ENCODE measurements around the gene DNAJC1. TPM values are rescaled to one million over a fixed set of nuclear protein-coding genes. Genes with fewer than 3 reads are reported as not detected.
A peak's percentile ranks its signal among the peaks of the same experiment; 100 is the strongest.
"Not testable (repeated sequence)": the region's sequence is repeated elsewhere in the genome, so short reads cannot be mapped to it uniquely, and the experiment has no call there.

Gene DNAJC1
- 10 to 100 TPM; 26.5 to 32.5 TPM for total RNA-seq

GRCh38 chr10:22003177-22003963 lies at the start of gene DNAJC1:
Gene DNAJC1 (minus strand): TSS chr10:22003730. CDS start chr10:22003434, 296 bp downstream.
- Mint-ChIP-seq H3K27me3 (peaks cover 14% of the 10 kb centered on the region), H3K36me3 (peaks cover 2% of the 10 kb centered on the region), H3K27ac (peak within 1 kb of the TSS; percentile 98), H3K4me1 (peaks cover 29% of the 10 kb centered on the region), H3K4me3 (peak within 1 kb of the TSS; percentile 94), H3K9me3 (ENCODE audit: low read depth) (no peaks in the 10 kb centered on the region)
- DNase-seq: peak; percentile 98
- CTCF ChIA-PET: interaction anchor here (0.7 to 2.9 kb wide), 9 partner anchors 9 to 986 kb away, joined by 3 to 20 read pairs (median 5); no protein-coding TSS in a partner anchor
- ATAC-seq: peak; percentile 94

DNA sequence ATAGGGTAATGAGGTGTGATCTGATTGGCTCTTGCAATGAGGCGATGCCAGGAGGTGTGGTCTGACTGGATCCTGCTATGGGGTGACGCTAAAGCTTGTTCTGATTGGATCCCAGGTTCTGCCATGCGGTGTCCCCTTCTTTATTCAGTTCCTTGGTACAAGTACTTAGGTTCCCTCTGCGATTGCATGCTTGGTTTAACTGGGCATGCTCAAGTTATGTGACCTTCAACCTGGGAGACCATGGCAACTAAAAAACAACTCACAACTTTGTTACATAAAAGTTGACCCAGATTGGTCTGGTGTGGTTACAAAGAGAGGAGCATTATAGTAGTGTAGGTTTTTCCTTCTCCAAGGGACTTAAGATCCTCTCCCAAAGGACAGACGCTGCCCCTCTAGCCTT lies 49.5 kb upstream of the DNAJC1 start:
- H3K9me3 Mint-ChIP-seq (ENCODE audit: low read depth): no peaks in the 10 kb centered on the region
- no peak overlapping the region for H3K27ac Mint-ChIP-seq
- H3K27me3 Mint-ChIP-seq: no peaks in the 10 kb centered on the region

GRCh38 chr10:22049635-22050034 lies 46.1 kb upstream of the DNAJC1 start:
- no peak for DNase-seq
- Mint-ChIP-seq H3K27ac (no peak overlapping the region), H3K36me3 (no peaks in the 10 kb centered on the region), H3K27me3 (no peaks in the 10 kb centered on the region), H3K9me3 (ENCODE audit: low read depth) (no peaks in the 10 kb centered on the region), H3K4me3 (no peak overlapping the region), H3K4me1 (no peaks in the 10 kb centered on the region)
- no peak for ATAC-seq
- CTCF ChIA-PET: no interaction called here

More for the DNA sequence above, 49.5 kb upstream of the DNAJC1 start:
- CTCF ChIA-PET: no interaction called here
- Mint-ChIP-seq H3K4me3 (no peak overlapping the region), H3K4me1 (no peaks in the 10 kb centered on the region), H3K36me3 (no peaks in the 10 kb centered on the region)
- ATAC-seq: no peak
- DNase-seq: no peak

DNA sequence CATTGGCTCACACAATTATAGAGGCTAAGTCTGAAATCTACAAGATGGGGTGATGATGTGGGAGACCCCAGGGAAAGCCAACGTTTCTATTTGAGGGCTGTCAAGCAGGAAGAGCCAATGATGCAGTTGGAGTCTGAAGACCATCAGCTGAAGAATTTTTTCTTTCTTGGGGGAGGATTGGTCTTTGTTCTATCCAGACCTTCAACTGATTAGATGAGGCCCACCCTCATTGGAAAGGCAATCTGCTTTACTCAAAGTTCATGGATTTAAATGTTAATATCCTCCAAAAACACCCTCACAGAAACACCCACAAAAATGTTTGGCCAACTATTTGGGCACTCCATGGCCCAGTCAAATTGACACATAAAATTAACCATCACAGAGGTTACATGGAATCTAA lies 44.3 kb upstream of the DNAJC1 start:
- Mint-ChIP-seq H3K9me3 (ENCODE audit: low read depth) (no peaks in the 10 kb centered on the region), H3K27me3 (no peaks in the 10 kb centered on the region), H3K4me3 (no peak overlapping the region), H3K27ac (no peak overlapping the region), H3K36me3 (no peaks in the 10 kb centered on the region), H3K4me1 (no peaks in the 10 kb centered on the region)
- ATAC-seq: no peak
- DNase-seq: no peak
- CTCF ChIA-PET: no interaction called here

GRCh38 chr10:22043327-22043633 lies 39.8 kb upstream of the DNAJC1 start:
- H3K9me3 Mint-ChIP-seq (ENCODE audit: low read depth): no peaks in the 10 kb centered on the region
- DNase-seq: no peak
- no peak overlapping the region for H3K4me3 Mint-ChIP-seq
- no peaks in the 10 kb centered on the region for H3K4me1 Mint-ChIP-seq
- peaks cover 13% of the 10 kb centered on the region for H3K27me3 Mint-ChIP-seq
- ATAC-seq: no peak
- no peaks in the 10 kb centered on the region for H3K36me3 Mint-ChIP-seq
- H3K27ac Mint-ChIP-seq: no peak overlapping the region
- CTCF ChIA-PET: interaction anchor here (1.0 kb wide), 1 partner anchor 8 kb away, joined by 3 read pairs; no protein-coding TSS in a partner anchor

- CTCF ChIA-PET: no interaction called here
- Mint-ChIP-seq H3K27ac (no peak overlapping the region), H3K36me3 (no peaks in the 10 kb centered on the region), H3K27me3 (peaks cover 19% of the 10 kb centered on the region), H3K4me1 (no peaks in the 10 kb centered on the region), H3K9me3 (ENCODE audit: low read depth) (no peaks in the 10 kb centered on the region), H3K4me3 (no peak overlapping the region)
- ATAC-seq: no peak
- no peak for DNase-seq
Observed at GRCh38 chr10:22042557-22043326, 39.2 kb upstream of the DNAJC1 start.

DNA sequence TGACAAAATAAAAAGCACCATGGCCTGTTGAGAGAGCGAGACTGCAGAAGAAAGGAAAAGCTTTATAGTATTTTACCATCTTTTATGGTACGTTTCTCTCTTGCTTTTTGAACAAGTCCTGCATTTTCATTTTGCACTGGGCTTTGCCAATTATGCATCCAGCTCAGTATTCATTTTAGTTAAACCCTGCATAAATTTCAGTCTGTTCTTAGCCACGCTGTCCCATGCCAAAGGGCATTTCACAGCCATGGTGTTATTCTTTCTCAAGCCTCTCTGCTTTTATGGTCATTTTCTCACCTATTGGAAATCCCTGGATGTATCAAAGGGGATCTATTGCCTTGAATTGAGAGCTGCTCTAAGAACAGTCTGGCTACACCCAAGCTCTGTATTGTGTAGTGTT lies 30.8 kb upstream of the DNAJC1 start:
- H3K4me3 Mint-ChIP-seq: no peak overlapping the region
- CTCF ChIA-PET: no interaction called here
- peaks cover 6% of the 10 kb centered on the region for H3K9me3 Mint-ChIP-seq (ENCODE audit: low read depth)
- ATAC-seq (no peak), DNase-seq (no peak)
- H3K4me1 Mint-ChIP-seq: no peaks in the 10 kb centered on the region
- peaks cover 27% of the 10 kb centered on the region for H3K27me3 Mint-ChIP-seq
- no peak overlapping the region for H3K27ac Mint-ChIP-seq
- H3K36me3 Mint-ChIP-seq: no peaks in the 10 kb centered on the region

DNA sequence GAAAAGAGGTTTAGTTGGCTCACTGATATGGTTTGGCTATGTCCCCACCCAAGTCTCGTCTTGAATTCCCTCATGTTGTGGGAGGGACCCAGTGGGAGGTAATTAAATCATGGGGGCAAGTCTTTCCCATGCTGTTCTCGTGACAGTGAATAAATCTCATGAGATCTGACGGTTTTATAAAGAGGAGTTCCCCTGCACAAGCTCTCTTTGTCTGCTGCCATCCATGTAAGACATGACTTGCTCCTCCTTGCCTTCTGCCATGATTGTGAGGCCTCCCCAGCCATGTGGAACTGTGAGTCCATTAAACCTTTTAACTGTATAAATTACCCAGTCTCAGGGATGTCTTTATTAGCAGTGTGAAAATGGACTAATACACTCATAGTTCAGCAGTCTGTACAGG lies 28.7 kb upstream of the DNAJC1 start:
- H3K9me3 Mint-ChIP-seq (ENCODE audit: low read depth); DNase-seq; CTCF ChIA-PET; ATAC-seq; H3K27ac Mint-ChIP-seq; H3K4me3 Mint-ChIP-seq; H3K36me3 Mint-ChIP-seq; H3K4me1 Mint-ChIP-seq: not testable (repeated sequence)
- peaks cover 18% of the 10 kb centered on the region for H3K27me3 Mint-ChIP-seq

GRCh38 chr10:22030421-22030820 lies 26.9 kb upstream of the DNAJC1 start:
- H3K4me1 Mint-ChIP-seq: no peaks in the 10 kb centered on the region
- CTCF ChIA-PET: no interaction called here
- H3K27me3 Mint-ChIP-seq: peaks cover 14% of the 10 kb centered on the region
- H3K36me3 Mint-ChIP-seq: peaks cover 2% of the 10 kb centered on the region
- no peak overlapping the region for H3K27ac Mint-ChIP-seq
- no peak for ATAC-seq
- H3K4me3 Mint-ChIP-seq: no peak overlapping the region
- H3K9me3 Mint-ChIP-seq (ENCODE audit: low read depth): peaks cover 6% of the 10 kb centered on the region
- DNase-seq: no peak

DNA sequence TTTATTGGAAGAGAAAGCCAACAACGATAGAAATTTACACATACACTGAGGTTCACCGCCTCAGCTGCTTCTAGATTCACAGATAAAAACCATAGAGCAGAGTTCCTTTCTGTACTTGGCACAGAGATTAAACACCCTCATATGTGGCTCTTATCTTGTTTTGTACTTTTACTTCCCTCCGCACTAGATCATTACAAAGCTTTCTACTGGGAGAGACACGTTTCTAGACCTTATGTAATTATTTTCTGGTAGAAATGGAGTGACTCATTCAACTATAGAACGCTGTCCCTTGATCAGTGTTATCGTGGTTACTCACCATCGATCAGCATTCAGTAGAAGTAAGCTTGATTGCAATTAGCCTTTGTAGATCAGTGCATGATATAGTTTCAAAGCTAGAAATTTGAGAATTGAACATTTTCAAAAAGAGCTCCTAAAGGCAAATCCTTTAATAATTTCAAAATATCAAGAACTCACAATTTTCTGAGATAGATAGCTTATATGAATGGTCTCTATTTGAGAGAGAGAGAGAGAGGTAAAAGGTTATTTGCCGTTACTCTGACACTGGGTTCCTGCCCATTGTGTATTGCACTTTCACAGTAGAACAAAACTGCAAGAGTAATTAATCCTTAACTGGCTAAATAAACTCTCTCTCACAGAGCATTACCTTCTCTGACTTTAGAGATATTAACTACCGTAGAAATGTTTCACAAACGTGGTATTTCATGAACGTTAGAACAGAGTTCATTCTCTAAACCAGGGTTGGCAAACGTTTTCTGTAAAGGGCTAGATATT lies 26.1 kb upstream of the DNAJC1 start:
- DNase-seq (no peak), ATAC-seq (no peak)
- peaks cover 2% of the 10 kb centered on the region for H3K36me3 Mint-ChIP-seq
- H3K4me3 Mint-ChIP-seq: no peak overlapping the region
- peaks cover 6% of the 10 kb centered on the region for H3K9me3 Mint-ChIP-seq (ENCODE audit: low read depth)
- H3K27ac Mint-ChIP-seq: no peak overlapping the region
- H3K4me1 Mint-ChIP-seq: no peaks in the 10 kb centered on the region
- peaks cover 10% of the 10 kb centered on the region for H3K27me3 Mint-ChIP-seq
- CTCF ChIA-PET: no interaction called here

- Mint-ChIP-seq H3K9me3 (ENCODE audit: low read depth) (peaks cover 5% of the 10 kb centered on the region), H3K4me1 (peaks cover 6% of the 10 kb centered on the region), H3K27me3 (peaks cover 10% of the 10 kb centered on the region), H3K27ac (no peak overlapping the region), H3K36me3 (peaks cover 5% of the 10 kb centered on the region), H3K4me3 (no peak overlapping the region)
- DNase-seq (no peak), ATAC-seq (no peak)
- CTCF ChIA-PET: no interaction called here
Observed at GRCh38 chr10:22027364-22028238, 24.1 kb upstream of the DNAJC1 start.

DNA sequence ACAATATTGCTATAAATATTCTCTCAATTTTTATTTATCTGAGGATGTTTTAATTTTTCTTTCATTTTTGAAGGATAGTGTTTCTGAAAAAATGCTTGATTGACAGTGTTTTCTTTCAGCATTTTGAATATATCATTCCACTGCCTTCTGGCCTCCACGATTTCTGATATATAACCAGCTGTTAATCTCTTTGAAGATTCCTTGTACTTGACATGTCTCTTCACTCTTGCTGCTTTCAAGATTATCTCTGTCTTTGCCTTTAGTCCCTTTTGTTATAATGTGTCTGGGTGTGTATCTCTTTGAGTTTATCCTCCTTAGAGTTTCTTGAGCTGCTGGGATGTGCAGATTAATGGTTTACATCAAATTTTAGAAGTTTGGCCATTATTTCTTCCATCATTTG lies 22.8 kb upstream of the DNAJC1 start:
- H3K27ac Mint-ChIP-seq: no peak overlapping the region
- H3K4me1 Mint-ChIP-seq: peaks cover 13% of the 10 kb centered on the region
- no peak for ATAC-seq
- H3K36me3 Mint-ChIP-seq: peaks cover 10% of the 10 kb centered on the region
- H3K4me3 Mint-ChIP-seq: no peak overlapping the region
- H3K9me3 Mint-ChIP-seq (ENCODE audit: low read depth): peaks cover 2% of the 10 kb centered on the region
- CTCF ChIA-PET: no interaction called here
- DNase-seq: no peak
- H3K27me3 Mint-ChIP-seq: peaks cover 10% of the 10 kb centered on the region

DNA sequence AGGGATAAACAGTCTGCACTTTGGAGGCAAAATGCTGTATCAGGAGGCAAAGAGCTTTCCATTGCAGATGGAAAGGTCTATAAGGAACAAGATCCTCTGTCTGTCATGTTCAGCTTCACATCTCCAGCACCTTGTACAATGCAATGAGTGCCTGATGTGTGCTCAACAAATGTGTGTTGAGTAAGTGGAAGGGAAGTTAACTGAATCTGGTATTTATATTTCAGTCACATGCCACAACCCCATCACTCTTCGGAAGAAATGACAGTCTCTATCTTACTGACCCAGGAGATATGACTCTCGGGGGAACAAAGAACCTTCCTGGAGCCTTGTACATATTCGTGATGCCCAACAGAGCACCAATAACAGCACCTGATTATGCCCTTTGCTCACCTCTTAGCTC lies 20.0 kb upstream of the DNAJC1 start:
- ATAC-seq: no peak
- CTCF ChIA-PET: interaction anchor here (0.5 kb wide), 1 partner anchor 154 kb away, joined by 4 read pairs; no protein-coding TSS in a partner anchor

More for the DNA sequence above, 20.0 kb upstream of the DNAJC1 start:
- H3K9me3 Mint-ChIP-seq (ENCODE audit: low read depth): peaks cover 2% of the 10 kb centered on the region
- peaks cover 13% of the 10 kb centered on the region for H3K4me1 Mint-ChIP-seq
- DNase-seq: no peak
- no peak overlapping the region for H3K27ac Mint-ChIP-seq
- peaks cover 11% of the 10 kb centered on the region for H3K36me3 Mint-ChIP-seq
- no peak overlapping the region for H3K4me3 Mint-ChIP-seq
- peaks cover 2% of the 10 kb centered on the region for H3K27me3 Mint-ChIP-seq
